Measurements from ENCODE around the gene BIVM.
"Not testable (repeated sequence)": the region's sequence is repeated elsewhere in the genome, so short reads cannot be mapped to it uniquely, and the experiment has no call there.

GRCh38 chr13:102780656-102781055 lies 18.3 kb upstream of the BIVM start:
- TF ChIP-seq CTCF (IDR thresholded peaks at IDR 0.05; ENCODE audit: insufficient read depth, low read depth, low read length); EZH2 (IDR thresholded peaks at IDR 0.05; ENCODE audit: insufficient read depth, low read length): not testable (repeated sequence)
